ENCODE data around the gene MEPCE. TPM values are rescaled to one million over a fixed set of nuclear protein-coding genes. Genes with fewer than 3 reads are reported as not detected.

MEPCE gene
- total RNA-seq, 2 experiments from 2014 or later: 42.4 to 50.2 TPM

DNA sequence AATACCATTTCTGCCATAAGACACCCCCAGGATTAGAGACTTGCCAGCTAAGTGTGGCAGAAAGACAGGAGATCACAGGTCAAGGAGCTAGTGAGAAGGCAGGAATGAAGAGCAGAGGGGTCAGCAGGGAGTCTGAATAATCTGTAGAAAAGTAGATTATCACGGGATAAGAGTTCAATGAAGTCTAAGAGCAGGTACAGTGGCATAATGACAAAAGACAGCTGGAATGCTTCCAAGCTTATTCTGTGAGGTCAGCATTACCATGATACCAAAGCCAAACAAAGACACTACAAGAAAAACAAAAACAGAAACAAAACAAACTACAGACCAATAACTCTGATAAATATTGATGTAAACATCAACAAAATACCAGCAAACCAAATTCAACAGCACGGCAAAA is 35.6 kb upstream of the MEPCE start:
- peaks cover 21% of the 10 kb centered on the region for H3K4me1 Mint-ChIP-seq
- peaks cover 41% of the 10 kb centered on the region for H3K27me3 Mint-ChIP-seq
- DNase-seq (no peak), ATAC-seq (no peak)
- H3K4me3 Mint-ChIP-seq: no peak overlapping the region
- CTCF ChIA-PET: interaction anchor here (1.4 to 1.6 kb wide), 3 partner anchors 12 to 261 kb away, joined by 3 to 11 read pairs (median 4); no protein-coding TSS in a partner anchor
- no peak overlapping the region for H3K27ac Mint-ChIP-seq
- H3K9me3 Mint-ChIP-seq (ENCODE audit: low read depth): no peaks in the 10 kb centered on the region
- no peaks in the 10 kb centered on the region for H3K36me3 Mint-ChIP-seq

DNA sequence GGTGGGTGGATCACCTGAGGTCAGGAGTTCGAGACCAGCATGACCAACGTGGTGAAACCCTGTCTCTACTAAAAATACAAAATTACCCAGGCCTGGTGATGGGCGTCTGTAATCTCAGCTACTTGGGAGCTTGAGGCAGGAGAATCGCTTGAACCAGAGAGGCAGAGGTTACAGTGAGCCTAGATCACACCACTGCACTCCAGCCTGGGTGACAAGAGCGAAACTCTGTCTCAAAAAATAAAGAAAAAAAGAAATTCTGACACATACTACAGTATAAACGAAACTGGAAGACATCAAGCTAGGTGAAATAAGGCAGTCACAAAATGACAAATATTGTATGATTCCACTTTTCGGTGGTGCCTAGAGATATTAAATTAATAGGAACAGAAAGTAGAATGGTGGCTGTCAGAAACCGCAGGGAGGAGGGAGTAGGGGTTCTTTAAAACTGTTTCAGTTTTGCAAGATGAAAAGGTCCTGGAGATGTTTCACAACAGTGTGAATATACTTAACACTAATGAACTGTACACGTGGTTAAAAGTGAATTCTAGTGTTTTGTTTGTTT is 33.1 kb upstream of the MEPCE start:
- peaks cover 21% of the 10 kb centered on the region for H3K4me1 Mint-ChIP-seq
- H3K27me3 Mint-ChIP-seq: peaks cover 34% of the 10 kb centered on the region
- DNase-seq (peak; percentile 86), ATAC-seq (peak; percentile 88)
- no peaks in the 10 kb centered on the region for H3K36me3 Mint-ChIP-seq
- H3K27ac Mint-ChIP-seq: peak overlapping the region; percentile 95
- CTCF ChIA-PET: interaction anchor here (1.1 to 4.9 kb wide), 5 partner anchors 10 to 51 kb away, joined by 3 to 24 read pairs (median 4); partner anchors contain the start of gene ZCWPW1
- no peaks in the 10 kb centered on the region for H3K9me3 Mint-ChIP-seq (ENCODE audit: low read depth)
- H3K4me3 Mint-ChIP-seq: peak overlapping the region; percentile 50

DNA sequence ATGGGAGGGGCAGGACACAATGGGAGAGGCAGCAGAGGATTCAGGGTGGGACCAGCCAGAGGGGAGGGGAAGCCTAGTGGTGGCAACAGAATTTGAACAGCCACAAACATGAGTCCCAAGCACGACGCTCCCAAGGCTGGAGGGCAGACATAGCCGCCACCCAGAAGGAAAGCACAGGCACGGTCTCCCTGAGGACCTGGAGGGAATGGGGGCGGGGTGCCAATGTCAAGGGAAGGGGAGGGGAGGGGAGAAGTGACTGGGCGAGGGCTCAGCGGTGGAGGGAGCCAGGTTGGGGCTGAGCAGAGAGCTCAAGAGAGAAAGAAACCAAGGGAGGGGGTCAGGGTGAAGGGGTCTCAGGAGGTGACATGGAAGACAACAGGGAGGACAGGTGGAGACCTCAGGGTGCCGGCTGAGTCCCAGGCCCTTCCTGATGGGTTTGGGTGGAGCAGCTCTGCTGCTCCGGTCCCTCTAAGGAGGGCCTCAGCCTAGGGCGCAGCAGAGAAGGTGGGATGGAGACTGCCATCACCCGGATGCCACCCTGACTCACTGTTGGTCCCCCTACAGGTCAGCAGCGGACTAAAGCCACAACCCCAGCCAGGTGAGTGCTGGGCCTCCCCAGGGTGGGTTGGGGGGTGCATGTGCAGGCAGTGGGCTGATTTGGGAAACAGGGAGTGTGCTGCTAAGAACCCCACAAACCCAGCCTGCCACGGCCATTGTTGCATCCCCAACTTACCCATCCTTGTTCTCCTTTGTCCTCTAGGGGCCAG is 32.1 kb upstream of the MEPCE start:
- ATAC-seq (no peak), DNase-seq (peak; percentile 40)
- Mint-ChIP-seq H3K27ac (peak overlapping the region; percentile 95), H3K4me3 (no peak overlapping the region), H3K9me3 (ENCODE audit: low read depth) (no peaks in the 10 kb centered on the region), H3K4me1 (peaks cover 21% of the 10 kb centered on the region), H3K36me3 (no peaks in the 10 kb centered on the region), H3K27me3 (peaks cover 28% of the 10 kb centered on the region)
- CTCF ChIA-PET: interaction anchor here (0.7 to 4.9 kb wide), 6 partner anchors 9 to 50 kb away, joined by 3 to 24 read pairs (median 4); partner anchors contain the start of gene ZCWPW1

DNA sequence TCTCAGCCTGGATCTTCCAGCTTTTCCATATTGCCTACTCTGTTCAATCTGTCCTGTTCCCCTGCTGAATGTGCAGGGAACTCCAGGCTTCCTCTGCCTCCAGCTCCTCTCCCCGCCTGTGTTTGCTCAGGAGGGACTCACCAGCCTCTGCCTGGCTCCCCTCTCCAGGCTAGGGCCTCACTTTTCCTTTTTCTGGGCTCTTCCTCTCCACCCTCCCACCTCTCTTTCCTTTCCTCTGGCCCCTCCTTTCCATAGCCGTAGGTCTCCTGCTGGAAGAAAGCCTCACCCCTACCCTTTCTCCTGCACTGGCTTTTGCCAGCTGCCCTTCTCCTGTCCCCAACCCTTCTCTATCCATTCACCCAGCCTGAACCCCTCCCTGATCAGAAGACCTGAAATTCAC is 31.4 kb upstream of the MEPCE start:
- no peak overlapping the region for H3K27ac Mint-ChIP-seq

DNA sequence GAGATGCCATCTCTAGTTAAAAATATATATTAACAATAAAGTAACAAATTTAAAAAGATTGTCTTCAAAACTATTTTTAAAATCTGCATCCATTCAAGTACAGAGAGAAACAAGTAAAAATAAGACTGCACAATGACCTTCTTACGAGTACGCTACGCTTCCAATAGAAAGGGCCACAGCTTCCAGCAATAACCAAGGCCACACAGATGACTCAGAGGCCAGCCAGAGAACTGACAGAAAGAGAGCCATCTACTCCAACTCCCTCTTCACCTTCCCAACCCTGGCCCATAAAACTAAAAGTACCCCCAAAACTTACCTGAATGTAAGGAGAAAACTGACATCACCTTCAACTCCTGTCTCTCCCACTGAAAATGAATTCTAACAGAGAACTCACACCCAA is 29.6 kb upstream of the MEPCE start:
- H3K27ac Mint-ChIP-seq: no peak overlapping the region
- CTCF ChIA-PET: interaction anchor here (1.1 to 4.9 kb wide), 2 partner anchors 7 to 13 kb away, joined by 3 to 24 read pairs; no protein-coding TSS in a partner anchor
- no peak for ATAC-seq
- no peaks in the 10 kb centered on the region for H3K9me3 Mint-ChIP-seq (ENCODE audit: low read depth)
- H3K4me1 Mint-ChIP-seq: peaks cover 21% of the 10 kb centered on the region
- no peak overlapping the region for H3K4me3 Mint-ChIP-seq
- H3K27me3 Mint-ChIP-seq: peaks cover 20% of the 10 kb centered on the region
- DNase-seq: no peak
- H3K36me3 Mint-ChIP-seq: no peaks in the 10 kb centered on the region

More for the DNA sequence above, 31.4 kb upstream of the MEPCE start:
- Mint-ChIP-seq H3K27me3 (peaks cover 25% of the 10 kb centered on the region), H3K4me1 (peaks cover 21% of the 10 kb centered on the region), H3K9me3 (ENCODE audit: low read depth) (no peaks in the 10 kb centered on the region), H3K4me3 (no peak overlapping the region), H3K36me3 (no peaks in the 10 kb centered on the region)
- ATAC-seq (no peak), DNase-seq (no peak)
- CTCF ChIA-PET: interaction anchor here (0.7 to 4.9 kb wide), 2 partner anchors 9 to 20 kb away, joined by 3 to 24 read pairs; no protein-coding TSS in a partner anchor

DNA sequence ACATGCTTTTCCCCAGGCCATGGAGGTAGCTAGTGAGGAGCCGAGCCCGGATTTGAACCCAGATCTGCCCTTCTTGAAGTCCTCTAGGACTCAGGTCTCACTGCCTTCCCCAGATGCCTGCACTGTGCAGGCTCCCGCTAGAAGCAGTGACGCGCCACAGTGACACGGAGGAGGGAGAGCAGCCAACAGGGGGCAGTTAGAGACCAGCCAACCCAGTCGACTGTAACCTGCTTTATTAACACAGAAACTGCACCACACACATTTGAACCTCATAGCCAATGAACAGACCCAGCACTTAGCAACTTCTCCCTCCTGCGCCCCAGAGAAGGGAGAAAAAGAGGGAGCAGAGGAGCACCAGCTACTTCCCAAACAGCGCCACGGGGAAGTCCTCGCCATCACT is 29.0 kb upstream of the MEPCE start:
- no peak overlapping the region for H3K4me3 Mint-ChIP-seq
- H3K4me1 Mint-ChIP-seq: peaks cover 19% of the 10 kb centered on the region
- H3K27me3 Mint-ChIP-seq: peaks cover 21% of the 10 kb centered on the region
- no peak overlapping the region for H3K27ac Mint-ChIP-seq
- CTCF ChIA-PET: interaction anchor here (0.5 to 1.5 kb wide), 2 partner anchors 24 to 268 kb away, joined by 3 to 4 read pairs; no protein-coding TSS in a partner anchor
- H3K9me3 Mint-ChIP-seq (ENCODE audit: low read depth): no peaks in the 10 kb centered on the region
- DNase-seq (peak; percentile 50), ATAC-seq (no peak)
- H3K36me3 Mint-ChIP-seq: no peaks in the 10 kb centered on the region

DNA sequence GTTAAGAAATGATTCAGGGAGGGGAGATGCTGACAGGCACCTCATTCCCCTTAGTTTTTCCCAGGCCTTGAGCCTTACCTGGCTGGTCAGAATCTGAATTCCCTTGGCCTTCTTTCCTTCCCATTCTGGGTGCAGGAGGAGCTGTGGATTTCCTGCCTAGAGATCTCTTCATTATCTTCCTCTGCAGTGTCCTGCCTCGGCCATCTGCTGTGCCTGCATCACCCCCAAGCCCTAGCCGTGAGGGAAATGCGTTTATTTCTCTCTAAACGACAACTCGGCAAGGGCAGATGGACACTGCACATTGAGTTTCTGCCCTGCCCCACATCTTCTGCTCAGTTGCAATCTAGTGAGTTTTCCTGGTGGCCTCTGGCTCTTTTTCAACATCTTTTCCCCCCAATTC is 27.8 kb upstream of the MEPCE start:
- Mint-ChIP-seq H3K9me3 (ENCODE audit: low read depth) (no peaks in the 10 kb centered on the region), H3K36me3 (no peaks in the 10 kb centered on the region), H3K27me3 (peaks cover 25% of the 10 kb centered on the region), H3K4me1 (peaks cover 11% of the 10 kb centered on the region), H3K4me3 (no peak overlapping the region), H3K27ac (no peak overlapping the region)
- ATAC-seq (no peak), DNase-seq (no peak)
- CTCF ChIA-PET: interaction anchor here (1.2 to 1.5 kb wide), 2 partner anchors 49 to 269 kb away, joined by 4 read pairs; no protein-coding TSS in a partner anchor

DNA sequence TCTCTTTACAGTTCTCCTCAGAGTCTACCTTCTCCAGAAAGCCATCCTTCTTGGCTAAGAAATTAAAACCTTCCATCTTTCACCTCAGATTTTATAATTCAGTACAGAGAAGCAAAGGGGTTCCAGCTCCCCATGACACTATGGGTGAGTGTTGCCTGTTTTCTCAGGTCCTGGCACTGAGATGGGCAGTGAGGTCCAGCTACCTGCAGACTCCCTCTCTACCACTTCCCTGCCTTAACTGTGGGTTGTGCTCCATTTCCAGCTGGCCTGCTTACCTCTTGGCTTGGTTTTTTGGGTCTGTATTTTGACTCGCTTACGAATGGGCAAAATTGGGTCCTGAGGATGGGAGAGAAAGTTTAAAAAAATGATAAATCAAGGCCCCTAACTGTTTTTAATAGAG is 27.4 kb upstream of the MEPCE start:
- CTCF ChIA-PET: interaction anchor here (1.1 to 1.5 kb wide), 3 partner anchors 15 to 269 kb away, joined by 3 to 4 read pairs (median 4); no protein-coding TSS in a partner anchor
- H3K4me3 Mint-ChIP-seq: no peak overlapping the region
- DNase-seq (no peak), ATAC-seq (no peak)
- no peaks in the 10 kb centered on the region for H3K36me3 Mint-ChIP-seq
- H3K27me3 Mint-ChIP-seq: peaks cover 28% of the 10 kb centered on the region
- H3K27ac Mint-ChIP-seq: no peak overlapping the region
- peaks cover 7% of the 10 kb centered on the region for H3K4me1 Mint-ChIP-seq
- no peaks in the 10 kb centered on the region for H3K9me3 Mint-ChIP-seq (ENCODE audit: low read depth)

DNA sequence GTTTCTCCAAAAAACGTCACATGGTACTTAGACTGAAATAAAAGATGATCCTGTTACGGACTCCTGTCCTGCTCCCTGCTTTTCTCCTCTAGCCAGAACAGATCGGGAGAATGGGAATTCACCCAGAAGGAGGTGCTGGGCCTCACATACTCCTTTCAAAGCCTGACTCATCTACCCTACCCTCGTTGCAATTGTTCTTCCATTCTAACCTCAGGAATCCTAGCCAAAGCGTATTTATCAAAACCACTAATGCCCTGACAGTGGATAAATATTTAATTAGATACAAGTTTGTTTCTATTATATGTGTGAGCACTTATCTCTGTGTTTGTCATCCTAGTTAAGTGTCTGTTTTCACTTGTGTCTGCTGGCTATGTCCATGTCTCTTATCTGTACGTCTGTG is 22.9 kb upstream of the MEPCE start:
- CTCF ChIA-PET: interaction anchor here (0.8 to 3.8 kb wide), 23 partner anchors 9 to 278 kb away, joined by 3 to 24 read pairs (median 6); partner anchors contain the start of genes LAMTOR4, MEPCE and ZCWPW1
- H3K9me3 Mint-ChIP-seq (ENCODE audit: low read depth): no peaks in the 10 kb centered on the region
- no peak for ATAC-seq
- no peak overlapping the region for H3K27ac Mint-ChIP-seq
- H3K27me3 Mint-ChIP-seq: peaks cover 17% of the 10 kb centered on the region
- no peak for DNase-seq
- no peak overlapping the region for H3K4me3 Mint-ChIP-seq
- H3K36me3 Mint-ChIP-seq: no peaks in the 10 kb centered on the region
- H3K4me1 Mint-ChIP-seq: peaks cover 3% of the 10 kb centered on the region

DNA sequence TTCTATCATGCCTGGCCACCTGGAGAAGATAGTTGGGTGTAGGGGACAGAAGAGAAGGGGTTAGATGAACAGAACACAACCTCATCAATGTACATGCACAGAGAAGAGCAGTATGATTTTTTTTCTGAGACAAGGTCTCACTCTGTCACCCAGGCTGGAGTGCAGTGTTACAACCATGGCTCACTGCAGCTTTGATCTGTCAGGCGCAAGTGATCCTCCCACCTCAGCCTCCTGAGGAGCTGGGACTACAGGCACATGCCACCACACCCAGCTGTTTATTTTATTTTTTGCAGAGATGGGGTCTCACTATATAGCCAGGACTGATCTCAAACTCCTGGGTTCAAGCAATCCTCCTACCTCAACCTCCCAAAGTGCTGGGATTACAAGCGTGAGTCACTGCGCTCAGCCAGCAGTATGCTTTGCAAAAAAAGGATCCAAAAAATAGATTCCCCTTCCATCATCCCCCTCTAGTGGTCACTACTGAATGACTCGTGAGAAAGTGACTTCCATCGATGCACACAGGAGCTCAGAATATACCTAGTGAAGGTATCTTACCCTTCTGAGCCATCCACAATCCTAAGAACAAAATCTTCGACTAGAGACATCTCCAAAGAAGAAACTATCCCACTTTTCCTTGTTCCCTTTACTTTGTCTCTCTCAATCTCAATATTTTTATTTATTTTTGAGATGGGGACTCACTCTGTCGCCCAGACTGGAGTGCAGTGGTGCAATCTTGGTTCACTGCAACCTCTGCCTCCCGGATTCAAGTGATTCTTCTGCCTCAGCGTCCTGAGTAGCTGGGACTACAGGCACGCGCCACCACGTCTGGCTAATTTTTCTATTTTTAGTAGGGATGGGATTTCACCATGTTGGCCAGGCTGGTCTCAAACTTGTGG is 22.1 kb upstream of the MEPCE start:
- H3K4me1 Mint-ChIP-seq: peaks cover 9% of the 10 kb centered on the region
- CTCF ChIA-PET: interaction anchor here (0.6 to 3.8 kb wide), 39 partner anchors 8 to 324 kb away, joined by 3 to 24 read pairs (median 5); partner anchors contain the start of genes LAMTOR4, MEPCE and ZCWPW1
- peaks cover 18% of the 10 kb centered on the region for H3K27me3 Mint-ChIP-seq
- DNase-seq (peak; percentile 59), ATAC-seq (peak; percentile 91)
- H3K9me3 Mint-ChIP-seq (ENCODE audit: low read depth): no peaks in the 10 kb centered on the region
- H3K4me3 Mint-ChIP-seq: no peak overlapping the region
- no peak overlapping the region for H3K27ac Mint-ChIP-seq
- no peaks in the 10 kb centered on the region for H3K36me3 Mint-ChIP-seq

DNA sequence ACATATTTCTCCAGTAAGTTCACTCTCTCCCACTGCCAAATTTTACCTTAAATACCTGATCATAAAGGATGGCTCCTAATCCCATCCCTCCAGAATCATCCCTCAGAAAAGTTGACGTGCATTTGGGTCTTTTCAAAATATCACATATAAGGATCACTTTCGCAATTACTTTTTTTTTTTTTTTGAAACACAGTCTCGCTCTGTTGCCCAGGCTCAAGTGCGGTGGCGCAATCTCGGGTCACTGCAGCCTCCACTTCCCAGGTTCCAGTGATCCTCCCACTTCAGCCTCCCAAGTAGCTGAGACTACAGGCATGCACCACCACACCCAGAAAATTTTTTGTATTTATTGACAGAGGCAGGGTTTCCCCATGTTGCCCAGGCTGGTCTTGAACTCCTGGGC is 18.5 kb upstream of the MEPCE start:
- CTCF ChIA-PET: interaction anchor here (0.7 to 2.7 kb wide), 4 partner anchors 37 to 232 kb away, joined by 3 to 7 read pairs (median 4); no protein-coding TSS in a partner anchor
- Mint-ChIP-seq H3K27me3 (peaks cover 10% of the 10 kb centered on the region), H3K9me3 (ENCODE audit: low read depth) (no peaks in the 10 kb centered on the region), H3K4me3 (no peak overlapping the region), H3K36me3 (no peaks in the 10 kb centered on the region), H3K4me1 (peaks cover 20% of the 10 kb centered on the region), H3K27ac (no peak overlapping the region)
- DNase-seq (no peak), ATAC-seq (no peak)

DNA sequence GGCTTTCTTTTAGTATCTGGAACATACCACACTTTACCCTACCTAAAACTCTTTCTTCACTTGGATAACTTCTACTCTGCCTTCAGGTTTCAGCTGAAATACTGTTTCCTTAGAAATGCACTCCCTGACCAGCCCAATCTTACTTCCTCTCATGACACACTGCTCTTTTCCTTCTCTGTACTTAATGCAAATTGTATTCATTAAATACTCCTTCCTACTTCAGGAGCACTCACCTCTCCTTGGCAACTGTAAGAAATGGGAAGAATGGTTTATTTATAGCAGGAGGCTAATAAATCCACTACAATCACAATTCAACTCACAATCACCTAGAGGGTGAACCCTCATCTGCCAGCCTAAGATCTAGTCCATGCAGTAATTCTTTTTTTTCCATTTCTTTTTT is 16.3 kb upstream of the MEPCE start:
- Mint-ChIP-seq H3K4me1 (peaks cover 18% of the 10 kb centered on the region), H3K27me3 (peaks cover 3% of the 10 kb centered on the region), H3K36me3 (no peaks in the 10 kb centered on the region), H3K27ac (no peak overlapping the region), H3K9me3 (ENCODE audit: low read depth) (no peaks in the 10 kb centered on the region), H3K4me3 (no peak overlapping the region)
- DNase-seq: no peak
- ATAC-seq: peak; percentile 47
- CTCF ChIA-PET: interaction anchor here (0.6 to 2.7 kb wide), 5 partner anchors 14 to 288 kb away, joined by 3 to 7 read pairs (median 3); no protein-coding TSS in a partner anchor

Measured in activated CD8-positive, alpha-beta memory T cell treated with anti-CD3 and anti-CD28 coated beads, Interleukin-2, amount 10 ng/mL, durations not matched to agents 7 days and 5 days (primary cell).